GM19240 (cell line): ENCODE data around the gene BRPF1.

Source experiments
- DNase-seq: peaks from one replicate; pipeline ENCODE4 v3.0.0; 2011; ENCODE audit warnings: low spot score; ENCODE audit not compliant: insufficient read length

BRPF1 gene

DNA sequence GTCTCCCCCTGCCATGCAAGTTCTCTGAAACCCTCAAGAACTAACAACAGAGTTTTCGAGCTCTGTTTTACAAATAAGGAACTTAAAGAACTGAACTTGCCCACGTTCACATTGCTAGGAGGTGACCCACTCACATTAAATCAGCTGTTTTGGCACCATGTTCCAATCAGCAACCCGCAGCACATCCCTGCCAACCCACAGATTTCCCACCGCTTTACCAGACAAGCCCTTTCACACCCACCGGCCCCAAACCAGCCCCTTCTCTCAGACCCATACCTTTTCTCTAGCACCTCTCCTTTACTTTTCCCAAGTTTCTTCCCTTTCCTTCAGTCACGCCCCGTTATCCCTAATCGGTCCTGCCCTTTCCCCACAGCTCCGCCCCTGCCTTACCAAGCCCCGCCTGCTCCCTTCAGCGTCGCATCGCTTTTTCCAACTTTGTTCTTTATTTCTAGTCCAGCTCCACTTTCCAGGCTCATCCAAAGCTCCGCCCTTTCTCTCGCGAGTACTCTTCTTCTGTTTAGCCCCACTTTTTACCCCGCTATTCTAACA lies 804 bp upstream of the BRPF1 start:
- DNase-seq = no peak

DNA sequence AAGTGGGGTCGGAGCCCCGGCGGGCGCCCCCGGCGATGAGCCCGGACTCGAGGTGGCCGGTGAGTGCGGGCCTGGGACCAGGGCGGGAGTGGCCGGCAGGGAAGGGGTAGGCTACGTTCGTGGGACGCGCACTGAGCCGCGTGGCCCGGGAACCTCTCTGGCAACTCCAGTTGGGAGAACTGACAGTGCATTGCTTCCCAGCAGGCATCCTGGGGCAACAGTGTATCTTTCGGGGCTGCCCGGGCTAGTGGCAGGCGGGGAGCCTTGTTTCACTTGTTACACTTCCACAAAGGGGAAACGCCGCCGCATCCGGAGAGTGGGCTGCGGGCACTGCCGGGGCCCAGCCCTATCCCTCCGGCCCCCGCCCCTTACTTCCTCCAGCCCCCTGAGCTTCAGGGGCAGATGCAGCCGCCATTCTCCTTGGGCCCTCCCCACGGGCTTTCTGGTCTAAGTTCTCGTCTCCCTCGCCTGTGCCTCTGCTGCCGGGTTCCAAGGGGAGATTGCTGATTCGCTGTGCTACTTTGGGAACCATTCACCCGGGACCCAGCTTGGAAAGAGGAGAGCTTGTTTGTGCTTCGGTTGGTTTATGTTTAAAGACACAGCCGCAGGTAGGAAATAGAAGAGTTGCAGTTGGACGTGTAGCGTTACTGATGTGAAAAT lies 675 bp downstream of the BRPF1 start:
- DNase-seq = peak; percentile 27

DNA sequence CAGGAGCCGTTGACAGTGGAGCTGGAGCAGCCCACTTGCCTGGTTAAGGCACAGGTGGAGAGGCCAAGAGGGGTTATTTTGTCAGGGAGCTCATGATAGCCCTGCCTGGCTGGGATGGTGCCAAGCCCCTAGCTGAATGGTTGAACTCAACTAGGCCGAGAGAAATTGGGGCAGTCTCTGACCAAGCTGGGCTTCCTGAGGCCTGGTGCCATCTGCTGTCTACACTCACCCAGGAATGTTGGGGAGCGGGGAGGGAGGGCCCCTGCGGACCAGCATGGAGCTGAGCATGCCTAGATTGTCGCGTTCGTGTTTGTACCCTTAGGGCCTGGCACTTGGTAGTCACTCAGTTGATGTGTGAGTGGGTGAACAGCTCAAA lies 1.2 kb downstream of the BRPF1 start:
- DNase-seq = no peak

DNA sequence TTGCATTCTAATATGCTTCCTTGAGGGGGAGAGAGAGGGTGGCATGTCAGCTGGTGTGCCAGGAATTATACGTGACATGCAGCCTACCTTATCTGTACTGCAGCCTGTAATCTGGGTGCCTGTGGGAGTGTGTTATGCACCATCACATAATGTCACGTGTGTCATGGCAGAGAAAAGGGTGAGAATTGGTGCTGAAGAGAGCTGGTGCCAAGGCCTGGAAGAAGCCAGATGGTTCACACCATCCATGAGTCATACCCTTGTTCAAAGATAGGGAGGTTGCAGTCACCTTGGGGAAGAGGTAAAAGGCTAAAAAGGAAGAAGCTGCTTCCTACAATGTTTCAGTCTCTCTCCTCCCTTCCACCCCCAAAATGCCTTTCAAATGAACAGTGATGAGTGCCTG lies 5.3 kb downstream of the BRPF1 start:
- DNase-seq = no peak

DNA sequence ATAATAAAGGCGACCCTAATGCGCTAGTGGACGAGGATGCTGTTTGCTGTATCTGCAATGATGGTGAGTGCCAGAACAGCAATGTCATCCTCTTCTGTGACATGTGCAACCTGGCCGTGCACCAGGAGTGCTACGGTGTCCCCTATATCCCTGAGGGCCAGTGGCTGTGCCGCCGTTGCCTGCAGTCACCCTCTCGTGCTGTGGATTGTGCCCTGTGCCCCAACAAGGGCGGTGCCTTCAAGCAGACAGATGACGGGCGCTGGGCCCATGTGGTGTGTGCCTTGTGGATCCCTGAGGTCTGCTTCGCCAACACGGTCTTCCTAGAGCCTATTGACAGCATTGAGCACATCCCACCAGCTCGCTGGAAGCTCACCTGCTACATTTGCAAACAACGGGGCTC lies 7.6 kb downstream of the BRPF1 start:
- DNase-seq = no peak

DNA sequence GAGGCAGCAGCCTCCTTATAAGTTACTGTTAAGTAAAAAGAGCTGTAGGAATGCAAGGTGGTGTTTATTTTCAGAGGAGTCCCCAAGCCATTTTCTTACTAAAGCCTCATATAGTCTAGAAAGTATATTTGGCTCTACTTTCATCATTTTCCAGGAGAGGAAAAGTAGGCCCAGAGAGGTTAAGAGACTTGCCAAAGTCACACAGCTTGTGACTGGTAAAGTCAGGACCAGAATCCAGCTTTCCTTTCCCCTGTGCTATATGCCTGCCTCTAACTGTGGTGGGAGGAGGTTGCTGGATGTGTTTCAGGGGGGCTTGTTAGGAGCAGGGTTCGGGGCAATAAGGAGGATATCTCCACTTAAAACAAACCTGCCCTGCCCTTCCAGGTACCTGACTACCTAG lies 11.0 kb downstream of the BRPF1 start:
- DNase-seq = no peak

DNA sequence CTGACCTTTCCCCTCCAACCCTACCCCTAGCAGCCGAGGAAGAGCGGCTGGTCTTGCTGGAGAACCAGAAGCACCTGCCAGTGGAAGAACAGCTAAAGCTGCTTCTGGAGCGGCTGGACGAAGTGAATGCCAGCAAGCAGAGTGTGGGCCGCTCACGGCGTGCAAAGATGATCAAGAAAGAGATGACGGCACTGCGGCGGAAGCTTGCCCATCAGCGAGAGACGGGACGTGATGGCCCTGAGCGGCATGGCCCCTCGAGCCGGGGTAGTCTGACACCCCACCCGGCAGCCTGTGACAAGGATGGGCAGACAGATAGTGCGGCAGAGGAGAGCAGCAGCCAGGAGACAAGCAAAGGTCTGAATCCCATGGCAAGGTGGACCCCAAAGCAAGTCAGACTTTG lies 12.0 kb downstream of the BRPF1 start:
- DNase-seq = no peak

DNA sequence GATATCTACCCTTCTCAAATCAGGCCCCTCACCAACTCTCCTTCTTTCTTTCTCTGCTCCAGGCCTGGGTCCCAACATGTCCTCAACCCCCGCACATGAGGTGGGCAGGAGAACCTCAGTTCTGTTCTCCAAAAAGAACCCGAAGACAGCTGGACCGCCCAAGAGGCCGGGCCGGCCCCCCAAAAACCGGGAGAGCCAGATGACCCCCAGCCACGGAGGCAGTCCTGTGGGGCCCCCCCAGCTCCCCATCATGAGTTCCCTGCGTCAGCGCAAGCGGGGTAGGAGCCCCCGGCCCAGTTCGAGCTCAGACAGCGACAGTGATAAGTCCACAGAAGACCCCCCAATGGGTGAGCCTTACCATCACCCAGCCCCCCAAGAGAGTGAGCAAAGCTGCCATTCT lies 12.6 kb downstream of the BRPF1 start:
- no peak for DNase-seq

DNA sequence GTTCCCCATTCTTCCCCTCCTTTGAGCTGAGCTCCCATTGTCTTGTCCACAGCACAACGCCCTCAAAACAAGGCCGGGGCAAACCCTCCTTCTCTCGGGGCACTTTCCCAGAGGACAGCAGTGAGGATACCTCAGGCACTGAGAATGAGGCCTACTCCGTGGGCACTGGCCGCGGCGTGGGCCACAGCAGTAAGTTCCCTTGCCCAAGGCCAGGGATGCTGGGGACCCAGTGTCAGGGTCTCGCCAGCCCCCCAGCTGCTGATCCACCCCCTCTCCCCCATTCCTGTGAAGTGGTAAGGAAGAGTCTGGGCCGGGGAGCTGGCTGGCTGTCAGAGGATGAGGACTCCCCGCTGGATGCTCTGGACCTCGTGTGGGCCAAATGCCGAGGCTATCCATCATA lies 14.0 kb downstream of the BRPF1 start:
- DNase-seq = no peak

DNA sequence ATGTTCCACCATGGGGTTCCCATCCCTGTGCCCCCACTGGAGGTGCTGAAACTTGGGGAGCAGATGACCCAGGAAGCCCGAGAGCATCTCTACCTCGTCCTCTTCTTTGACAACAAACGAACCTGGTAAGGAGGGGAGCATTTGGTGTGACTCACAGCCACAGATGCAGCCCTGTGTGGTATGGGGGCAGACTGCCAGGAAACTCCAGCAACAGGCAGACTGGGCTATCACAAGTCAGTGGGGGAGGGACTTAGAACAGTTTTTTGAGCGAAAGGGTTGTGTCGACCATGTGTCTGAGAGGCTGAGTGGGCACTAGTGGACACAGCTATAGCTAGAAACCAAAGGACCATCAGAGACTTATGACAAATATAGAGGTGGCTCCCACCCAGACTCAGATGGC lies 14.8 kb downstream of the BRPF1 start:
- no peak for DNase-seq

DNA sequence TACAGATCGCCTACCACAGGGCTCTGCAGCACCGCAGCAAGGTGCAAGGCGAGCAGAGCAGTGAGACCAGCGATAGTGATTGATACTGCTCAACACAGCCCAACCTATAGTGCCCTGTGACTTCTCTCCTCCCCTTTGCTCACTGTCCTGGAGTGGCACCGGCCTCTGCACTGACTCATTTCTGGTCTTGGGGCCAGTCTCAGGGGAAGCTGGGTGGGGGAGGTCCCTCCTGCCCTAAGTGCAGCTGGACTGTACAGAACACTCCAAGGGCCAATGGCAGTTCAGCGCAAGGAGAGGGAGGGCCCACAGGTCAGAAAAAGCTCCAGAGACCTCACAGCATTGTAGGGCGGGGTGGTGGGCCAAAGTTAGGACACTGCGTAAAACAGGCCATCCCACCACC lies 15.7 kb downstream of the BRPF1 start:
- no peak for DNase-seq

DNA sequence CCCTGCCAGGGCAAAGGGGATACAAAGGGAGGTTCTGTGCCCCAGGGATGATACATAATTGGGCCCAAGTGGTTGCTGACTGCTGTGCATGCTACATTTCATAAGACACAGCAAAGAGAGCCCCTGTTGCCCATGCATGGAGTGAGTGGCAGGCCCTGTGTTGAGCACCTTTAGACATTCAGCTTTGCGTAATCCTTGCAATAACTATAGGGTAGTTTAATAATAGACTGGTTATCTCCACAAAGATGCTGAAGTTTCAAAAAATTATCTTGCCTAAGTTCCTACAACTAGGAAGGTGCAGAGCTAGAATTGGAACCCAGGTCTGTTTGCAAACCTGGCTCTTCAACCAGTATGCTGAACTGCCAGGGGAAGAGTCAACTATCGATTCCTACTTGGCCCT lies 16.5 kb downstream of the BRPF1 start:
- no peak for DNase-seq

DNA sequence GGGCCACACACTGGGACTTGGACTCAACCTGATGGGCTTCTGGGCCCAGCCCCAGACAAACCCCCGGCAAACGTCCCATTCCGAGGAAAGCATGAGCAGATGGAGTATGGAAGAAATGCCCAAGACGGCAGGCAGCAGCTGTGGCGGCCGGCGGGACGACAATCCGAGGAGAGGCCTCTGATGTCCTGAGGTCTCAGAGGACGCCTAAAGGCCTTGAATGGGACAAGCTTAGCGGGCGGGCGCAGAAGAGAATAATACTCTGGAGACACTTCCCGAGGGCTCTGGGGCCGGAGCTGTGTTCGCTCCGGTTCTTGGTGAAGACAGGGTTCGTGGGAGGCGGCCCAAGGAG lies 17.7 kb downstream of the BRPF1 start:
- no peak for DNase-seq

DNA sequence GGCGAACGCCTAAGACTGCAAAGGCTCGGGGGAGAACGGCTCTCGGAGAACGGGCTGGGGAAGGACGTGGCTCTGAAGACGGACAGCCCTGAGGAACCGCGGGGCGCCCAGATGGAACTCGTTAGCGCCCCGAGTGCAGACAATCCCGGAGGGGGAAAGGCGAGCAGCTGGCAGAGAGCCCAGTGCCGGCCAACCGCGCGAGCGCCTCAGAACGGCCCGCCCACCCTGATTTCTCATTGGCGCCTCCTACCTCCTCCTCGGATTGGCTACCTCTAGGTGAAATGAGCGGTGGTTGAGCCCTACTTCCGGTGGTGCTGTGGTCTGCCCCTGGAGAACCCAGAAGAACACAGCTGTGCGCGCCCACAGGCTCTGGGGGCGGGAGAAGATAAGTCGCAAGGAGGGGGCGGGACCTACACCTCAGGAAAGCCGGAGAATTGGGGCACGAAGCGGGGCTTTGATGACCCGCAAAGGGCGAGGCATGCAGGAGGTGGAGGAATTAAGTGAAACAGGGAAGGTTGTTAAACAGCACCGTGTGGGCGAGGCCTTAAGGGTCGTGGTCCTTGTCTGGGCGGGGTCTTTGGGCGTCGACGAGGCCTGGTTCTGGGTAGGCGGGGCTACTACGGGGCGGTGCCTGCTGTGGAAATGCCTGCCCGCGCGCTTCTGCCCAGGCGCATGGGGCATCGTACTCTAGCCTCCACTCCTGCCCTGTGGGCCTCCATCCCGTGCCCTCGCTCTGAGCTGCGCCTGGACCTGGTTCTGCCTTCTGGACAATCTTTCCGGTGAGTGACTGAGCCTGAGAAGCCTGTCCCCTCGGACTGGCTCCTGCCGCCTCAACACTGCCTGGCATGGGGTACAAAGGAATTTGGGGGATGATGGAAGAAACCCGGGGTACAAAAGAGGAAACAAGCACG lies 18.4 kb downstream of the BRPF1 start, which contains the start of gene OGG1:
Gene OGG1, plus strand, starts transcription at position 308 of the 911 bp plus-strand sequence. Its CDS starts 335 bp downstream, at position 643.
- DNase-seq = peak; percentile 99

DNA sequence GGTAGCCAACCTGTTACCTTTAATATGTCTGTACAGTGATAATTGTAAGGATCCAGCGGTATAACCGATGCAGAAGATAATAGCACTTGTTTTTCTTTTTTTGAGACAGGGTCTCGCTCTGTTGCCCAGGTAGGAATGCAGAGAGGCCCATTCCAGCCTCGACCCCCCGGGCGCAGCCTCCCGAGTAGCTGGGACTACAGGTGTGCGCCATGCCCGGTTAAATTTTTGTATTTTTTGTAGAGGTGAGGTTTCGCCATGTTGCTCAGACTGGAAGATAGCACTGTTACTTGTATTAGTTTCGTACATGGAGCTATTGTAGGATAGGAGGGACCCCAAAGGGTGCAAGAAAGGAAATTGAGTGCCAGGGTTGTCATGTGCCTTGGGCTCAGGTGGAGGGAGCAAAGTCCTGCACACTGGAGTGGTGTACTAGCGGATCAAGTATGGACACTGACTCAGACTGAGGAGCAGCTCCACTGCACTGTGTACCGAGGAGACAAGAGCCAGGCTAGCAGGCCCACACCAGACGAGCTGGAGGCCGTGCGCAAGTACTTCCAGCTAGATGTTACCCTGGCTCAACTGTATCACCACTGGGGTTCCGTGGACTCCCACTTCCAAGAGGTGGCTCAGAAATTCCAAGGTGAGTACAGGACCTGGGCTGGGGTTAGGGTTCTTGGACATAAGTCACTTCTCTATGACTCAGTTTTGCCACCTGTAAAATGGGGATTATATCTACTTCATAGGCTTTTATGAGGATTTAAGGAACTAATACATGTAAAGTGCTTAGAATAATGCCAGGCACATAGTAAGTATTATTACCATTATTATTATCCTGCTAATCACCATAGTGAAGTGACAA lies 19.2 kb downstream of the BRPF1 start:
- no peak for DNase-seq

DNA sequence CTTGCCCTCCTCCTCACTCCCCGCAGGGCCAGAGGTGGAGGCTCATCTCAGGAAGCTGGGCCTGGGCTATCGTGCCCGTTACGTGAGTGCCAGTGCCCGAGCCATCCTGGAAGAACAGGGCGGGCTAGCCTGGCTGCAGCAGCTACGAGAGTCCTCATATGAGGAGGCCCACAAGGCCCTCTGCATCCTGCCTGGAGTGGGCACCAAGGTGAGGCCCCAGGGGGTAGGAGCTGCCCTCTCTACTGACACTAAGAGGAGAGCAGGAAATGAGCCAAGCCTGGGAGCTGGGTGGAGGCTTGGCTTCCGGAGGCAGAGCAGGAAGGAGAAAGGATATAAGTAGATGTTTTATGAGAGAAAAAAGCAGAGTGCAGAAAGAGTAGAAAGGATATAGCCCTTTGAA lies 23.1 kb downstream of the BRPF1 start:
- no peak for DNase-seq

DNA sequence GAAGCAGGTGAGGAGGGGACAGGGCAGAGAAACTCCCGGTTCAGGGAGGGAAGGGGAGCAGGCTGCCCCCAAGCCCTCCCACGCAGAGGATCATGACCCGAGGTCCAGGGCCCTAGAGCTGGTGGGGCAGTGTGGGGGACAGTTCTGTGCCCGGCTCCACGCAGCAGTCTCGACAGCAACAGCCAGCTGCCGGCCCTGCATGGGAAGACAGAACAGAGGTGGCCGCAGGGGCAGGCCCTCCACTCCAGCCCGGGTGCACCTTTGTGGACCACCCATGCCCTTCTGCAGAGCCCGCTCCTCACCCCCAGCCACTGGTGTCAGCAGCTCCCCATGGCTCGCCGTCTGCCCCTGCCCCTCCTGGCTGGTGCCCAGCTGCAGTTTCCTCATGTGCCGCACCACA lies 25.9 kb downstream of the BRPF1 start:
- no peak for DNase-seq

DNA sequence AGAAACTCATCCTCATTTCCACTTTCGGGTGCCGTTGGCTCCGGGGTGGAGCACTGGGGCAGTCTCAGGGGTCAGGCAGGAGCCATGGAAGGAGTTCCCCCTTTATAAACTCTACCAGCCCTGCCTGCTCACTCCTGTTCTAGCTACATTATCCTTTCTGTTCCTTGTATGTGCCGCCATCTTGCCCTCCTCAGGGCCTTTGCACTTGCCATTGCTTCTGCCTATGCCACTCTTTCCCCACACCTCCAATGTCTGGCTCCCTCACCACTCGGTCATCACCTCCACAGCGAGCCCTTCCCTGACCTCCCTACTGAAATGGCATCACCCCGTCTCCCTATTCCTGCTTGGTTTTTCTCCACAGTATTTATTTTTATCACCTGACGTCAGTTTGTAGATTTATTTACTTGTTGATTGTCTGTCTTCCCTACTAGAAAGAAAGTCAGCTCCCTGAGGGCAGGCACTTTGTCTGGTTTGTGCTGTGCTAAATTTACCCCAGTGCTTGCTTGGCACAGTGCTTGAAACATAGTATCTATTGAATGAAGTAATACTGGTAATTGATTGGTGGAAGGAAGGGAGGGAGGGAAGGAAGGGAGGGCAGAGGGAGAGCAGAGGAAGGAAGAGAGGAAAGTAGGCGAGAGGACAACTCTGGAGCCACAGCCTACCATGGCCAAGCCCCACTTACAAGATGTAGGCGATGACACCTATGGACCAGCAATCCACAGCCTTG lies 29.4 kb downstream of the BRPF1 start:
- DNase-seq = no peak

DNA sequence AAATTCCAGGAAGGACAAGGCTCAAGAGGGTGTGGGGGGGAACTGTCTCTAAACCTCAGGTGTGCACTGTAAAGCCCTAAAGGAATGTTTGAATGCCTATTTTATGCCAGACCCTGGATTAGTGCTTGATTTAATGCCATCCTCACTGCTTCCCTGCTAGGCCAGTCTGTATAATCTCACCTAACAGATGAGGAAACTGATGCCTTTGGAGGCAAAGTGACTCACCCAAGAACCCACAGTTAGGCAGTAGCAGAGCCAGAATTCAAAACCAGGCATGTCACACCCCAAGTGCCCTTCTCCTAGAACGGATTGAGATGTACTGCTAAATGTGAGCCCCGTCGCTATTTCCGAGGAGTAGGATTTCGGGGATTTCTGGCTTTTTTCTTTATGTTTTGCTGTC lies 30.4 kb downstream of the BRPF1 start:
- no peak for DNase-seq

DNA sequence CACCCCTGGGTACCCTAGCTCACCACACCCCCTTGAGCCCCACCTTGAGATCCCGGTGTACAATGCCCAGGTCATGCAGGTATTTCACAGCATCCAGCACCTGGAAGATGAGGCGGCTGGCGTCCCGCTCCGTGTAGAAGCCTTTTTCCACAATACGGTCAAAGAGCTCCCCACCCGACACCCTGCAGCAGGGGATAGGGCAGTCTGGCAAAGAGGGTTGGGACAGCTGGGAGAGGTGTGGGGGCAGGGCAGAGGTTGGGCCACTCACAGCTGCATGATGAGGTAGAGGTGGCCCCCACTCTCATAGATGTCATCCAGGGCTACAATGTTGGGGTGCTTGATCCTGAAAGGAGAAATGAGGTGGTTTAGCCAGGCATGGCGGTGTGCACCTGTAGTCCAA lies 31.3 kb downstream of the BRPF1 start:
- no peak for DNase-seq

DNA sequence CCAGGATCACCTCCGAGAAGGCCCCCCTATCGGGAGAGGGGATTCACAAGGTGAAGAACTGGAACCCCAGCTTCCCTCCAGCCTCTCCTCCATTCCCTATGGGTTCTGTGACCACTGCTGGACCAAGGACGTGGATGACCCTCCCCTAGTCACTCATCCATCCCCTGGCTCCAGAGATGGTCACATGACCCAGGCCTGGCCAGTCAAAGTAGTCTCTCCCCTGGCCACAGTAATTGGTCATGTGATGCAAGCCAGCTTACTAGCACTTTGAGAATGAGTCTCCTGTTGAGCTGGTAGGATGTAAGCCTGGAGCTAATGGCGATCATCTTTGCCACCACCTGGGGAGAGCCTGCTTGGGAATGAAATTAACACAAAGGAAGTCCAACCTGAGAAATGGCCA lies 34.3 kb downstream of the BRPF1 start:
- no peak for DNase-seq
